WTC11 (cell line): ENCODE data around the gene DAB1. TPM values are rescaled to one million over a fixed set of nuclear protein-coding genes. Genes with fewer than 3 reads are reported as not detected.

Source experiments
- ATAC-seq: fragments of 200-7000 bp; cut with Tn5 transposase; 2 replicates; pipeline ENCODE4 v1.10.0; 2021; ENCODE audit warnings: mild to moderate bottlenecking, moderate library complexity
- CTCF ChIA-PET: fragments of 300-600 bp; sonication (Branson Sonifier 250); formaldehyde crosslinking; loops from one replicate; lab custom pipeline; 2021; ENCODE audit warnings: antibody characterized with exemption; lab: Charles Lee
- POLR2A ChIA-PET: fragments of 350-600 bp; sonication (Branson Sonifier 250); formaldehyde crosslinking; loops from one replicate; lab custom pipeline; 2021; ENCODE audit warnings: antibody characterized with exemption; lab: Charles Lee
- DNase-seq: peaks from one replicate; pipeline ENCODE4 v3.0.0; 2021; ENCODE audit warnings: low spot score
- H3K27ac Mint-ChIP-seq: 2 replicates; pipeline ENCODE4 v1.8.0; 2021; ENCODE audit warnings: mixed read lengths
- H3K27me3 Mint-ChIP-seq: 2 replicates; pipeline ENCODE4 v1.8.0; 2021; ENCODE audit warnings: low read depth, mild to moderate bottlenecking, moderate library complexity, mixed read lengths
- H3K36me3 Mint-ChIP-seq: 2 replicates; pipeline ENCODE4 v1.8.0; 2021; ENCODE audit warnings: mixed read lengths
- H3K4me1 Mint-ChIP-seq: 2 replicates; pipeline ENCODE4 v1.8.0; 2022; ENCODE audit warnings: mixed read lengths
- H3K4me3 Mint-ChIP-seq: 2 replicates; pipeline ENCODE4 v1.8.0; 2021; ENCODE audit warnings: mild to moderate bottlenecking, moderate library complexity, mixed read lengths
- H3K9me3 Mint-ChIP-seq: 2 replicates; pipeline ENCODE4 v1.8.0; 2021; ENCODE audit warnings: mixed read lengths
- CREB1 ChIP-seq: sonication (generic); formaldehyde crosslinking; IDR thresholded peaks from 2 replicates; pipeline ENCODE4 v1.8.0; 2023; ENCODE audit warnings: mild to moderate bottlenecking, missing genetic modification reagents
- CREM ChIP-seq: sonication (generic); formaldehyde crosslinking; IDR thresholded peaks from 2 replicates; pipeline ENCODE4 v1.8.1; 2022; ENCODE audit warnings: mild to moderate bottlenecking, missing genetic modification reagents, moderate library complexity
- ELF4 ChIP-seq: sonication (generic); formaldehyde crosslinking; IDR thresholded peaks from 2 replicates; pipeline ENCODE4 v1.8.1; 2022; ENCODE audit warnings: low read depth, mild to moderate bottlenecking, moderate library complexity, missing genetic modification reagents
- FOXK1 ChIP-seq: sonication (generic); formaldehyde crosslinking; IDR thresholded peaks from 2 replicates; pipeline ENCODE4 v1.8.0; 2022; ENCODE audit warnings: mild to moderate bottlenecking, moderate library complexity, missing genetic modification reagents
- GTF2I ChIP-seq: fragments of 250-450 bp; sonication (Bioruptor Pico); conservative IDR thresholded peaks from 2 replicates; pipeline ENCODE4 v1.4.0; 2021; ENCODE audit warnings: mild to moderate bottlenecking
- NFYB ChIP-seq: sonication (generic); formaldehyde crosslinking; conservative IDR thresholded peaks from 2 replicates; pipeline ENCODE4 v1.8.0; 2022; ENCODE audit warnings: low read depth, missing genetic modification reagents
- SMAD4 ChIP-seq: sonication (generic); formaldehyde crosslinking; IDR thresholded peaks from 2 replicates; pipeline ENCODE4 v1.8.0; 2022; ENCODE audit warnings: mild to moderate bottlenecking, missing genetic modification reagents
- TCF7 ChIP-seq: sonication (generic); formaldehyde crosslinking; IDR thresholded peaks from 2 replicates; pipeline ENCODE4 v1.8.0; 2022; ENCODE audit warnings: mild to moderate bottlenecking, low read depth, missing genetic modification reagents, moderate library complexity
- TEAD1 ChIP-seq: sonication (generic); formaldehyde crosslinking; IDR thresholded peaks from 2 replicates; pipeline ENCODE4 v1.8.0; 2022; ENCODE audit warnings: mild to moderate bottlenecking, missing genetic modification reagents
- TEAD4 ChIP-seq: sonication (generic); formaldehyde crosslinking; IDR thresholded peaks from 2 replicates; pipeline ENCODE4 v1.8.0; 2022; ENCODE audit warnings: mild to moderate bottlenecking, missing genetic modification reagents
- ZNF263 ChIP-seq: sonication (generic); formaldehyde crosslinking; IDR thresholded peaks from 2 replicates; pipeline ENCODE4 v1.8.1; 2022; ENCODE audit warnings: low read depth, mild to moderate bottlenecking, moderate library complexity, missing genetic modification reagents
- total RNA-seq: library from RNA; stranded (reverse); gene quantifications from 3 replicates; pipeline ENCODE4 v1.2.3, GENCODE V29; 2021
- TF ChIP-seq, protein P1 (sequence below): sonication (generic); formaldehyde crosslinking; IDR thresholded peaks from 2 replicates; pipeline ENCODE4 v1.8.1; 2023; ENCODE audit warnings: mild to moderate bottlenecking, moderate library complexity, missing genetic modification reagents
- TF ChIP-seq, protein P2 (sequence below): fragments of 250-450 bp; sonication (Bioruptor Pico); IDR thresholded peaks from 2 replicates; pipeline ENCODE4 v1.9.0; 2021; ENCODE audit warnings: mild to moderate bottlenecking, borderline replicate concordance
- TF ChIP-seq, protein P3 (sequence below): sonication (generic); formaldehyde crosslinking; IDR thresholded peaks from 2 replicates; pipeline ENCODE4 v1.8.0; 2022; ENCODE audit warnings: mild to moderate bottlenecking, missing genetic modification reagents
- TF ChIP-seq, protein P4 (sequence below): fragments of 250-450 bp; sonication (Bioruptor Pico); IDR thresholded peaks from 2 replicates; pipeline ENCODE4 v1.9.0; 2021; ENCODE audit warnings: mild to moderate bottlenecking
- TF ChIP-seq, protein P5 (sequence below): sonication (generic); formaldehyde crosslinking; IDR thresholded peaks from 2 replicates; pipeline ENCODE4 v1.8.0; 2023; ENCODE audit warnings: missing genetic modification reagents, mild to moderate bottlenecking, borderline replicate concordance
- TF ChIP-seq, protein P6 (sequence below): sonication (generic); formaldehyde crosslinking; IDR thresholded peaks from 2 replicates; pipeline ENCODE4 v1.8.1; 2023; ENCODE audit warnings: mild to moderate bottlenecking, missing genetic modification reagents
- TF ChIP-seq, protein P7 (sequence below): sonication (generic); formaldehyde crosslinking; IDR thresholded peaks from 2 replicates; pipeline ENCODE4 v1.8.1; 2023; ENCODE audit warnings: mild to moderate bottlenecking, missing genetic modification reagents, moderate library complexity
- TF ChIP-seq, protein P8 (sequence below): sonication (generic); formaldehyde crosslinking; IDR thresholded peaks from 2 replicates; pipeline ENCODE4 v1.8.0; 2023; ENCODE audit warnings: missing genetic modification reagents

The DAB1 gene
- total RNA-seq, 1 experiment from 2014 or later: 10.7 TPM

DNA sequence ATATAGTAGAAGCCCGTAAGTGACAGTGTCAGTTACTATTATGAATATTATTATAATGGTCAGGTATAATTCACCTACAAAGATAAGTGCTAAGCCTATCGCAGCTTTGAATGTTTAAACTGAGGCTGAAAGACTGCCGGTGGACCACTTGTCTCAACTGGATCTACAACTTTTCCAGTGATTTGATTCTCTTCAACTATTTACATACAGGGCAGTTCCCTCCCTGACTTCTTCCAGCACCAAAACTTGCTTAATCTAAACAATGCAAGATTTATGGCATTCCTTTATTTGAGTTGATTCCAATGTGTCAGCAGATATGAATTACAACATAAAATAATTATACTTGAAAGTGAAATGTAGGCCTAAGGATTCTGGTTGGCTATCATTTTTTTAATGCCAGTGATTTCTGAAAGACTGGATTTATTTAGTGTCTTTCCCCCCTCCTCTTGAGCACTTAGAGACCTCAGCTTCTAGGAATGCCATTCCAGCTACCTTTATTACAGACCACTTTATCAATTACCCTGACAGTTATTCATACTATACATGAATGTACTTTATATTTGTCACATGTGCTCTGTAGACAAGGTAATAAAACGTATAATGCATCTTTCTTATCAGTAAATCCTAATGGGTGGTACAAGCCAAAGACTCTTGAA lies 304.8 kb downstream of the DAB1 start:
- no peak overlapping the region for H3K4me3 Mint-ChIP-seq
- no peaks in the 10 kb centered on the region for H3K9me3 Mint-ChIP-seq
- H3K27me3 Mint-ChIP-seq: no peaks in the 10 kb centered on the region
- no peaks in the 10 kb centered on the region for H3K36me3 Mint-ChIP-seq
- TF ChIP-seq GTF2I (CRISPR knock-in tag) (no peak), TEAD1 (CRISPR knock-in tag) (no peak), NFYB (no peak), ELF4 (CRISPR knock-in tag) (no peak), FOXK1 (no peak), CREM (CRISPR knock-in tag) (no peak), SMAD4 (CRISPR knock-in tag) (no peak), ZNF263 (CRISPR knock-in tag) (no peak), CREB1 (no peak), TCF7 (CRISPR knock-in tag) (no peak), TEAD4 (CRISPR knock-in tag) (no peak)
- TF ChIP-seq, protein P1, sequence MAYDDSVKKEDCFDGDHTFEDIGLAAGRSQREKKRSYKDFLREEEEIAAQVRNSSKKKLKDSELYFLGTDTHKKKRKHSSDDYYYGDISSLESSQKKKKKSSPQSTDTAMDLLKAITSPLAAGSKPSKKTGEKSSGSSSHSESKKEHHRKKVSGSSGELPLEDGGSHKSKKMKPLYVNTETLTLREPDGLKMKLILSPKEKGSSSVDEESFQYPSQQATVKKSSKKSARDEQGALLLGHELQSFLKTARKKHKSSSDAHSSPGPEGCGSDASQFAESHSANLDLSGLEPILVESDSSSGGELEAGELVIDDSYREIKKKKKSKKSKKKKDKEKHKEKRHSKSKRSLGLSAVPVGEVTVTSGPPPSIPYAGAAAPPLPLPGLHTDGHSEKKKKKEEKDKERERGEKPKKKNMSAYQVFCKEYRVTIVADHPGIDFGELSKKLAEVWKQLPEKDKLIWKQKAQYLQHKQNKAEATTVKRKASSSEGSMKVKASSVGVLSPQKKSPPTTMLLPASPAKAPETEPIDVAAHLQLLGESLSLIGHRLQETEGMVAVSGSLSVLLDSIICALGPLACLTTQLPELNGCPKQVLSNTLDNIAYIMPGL: no peak
- TF ChIP-seq, protein P2, sequence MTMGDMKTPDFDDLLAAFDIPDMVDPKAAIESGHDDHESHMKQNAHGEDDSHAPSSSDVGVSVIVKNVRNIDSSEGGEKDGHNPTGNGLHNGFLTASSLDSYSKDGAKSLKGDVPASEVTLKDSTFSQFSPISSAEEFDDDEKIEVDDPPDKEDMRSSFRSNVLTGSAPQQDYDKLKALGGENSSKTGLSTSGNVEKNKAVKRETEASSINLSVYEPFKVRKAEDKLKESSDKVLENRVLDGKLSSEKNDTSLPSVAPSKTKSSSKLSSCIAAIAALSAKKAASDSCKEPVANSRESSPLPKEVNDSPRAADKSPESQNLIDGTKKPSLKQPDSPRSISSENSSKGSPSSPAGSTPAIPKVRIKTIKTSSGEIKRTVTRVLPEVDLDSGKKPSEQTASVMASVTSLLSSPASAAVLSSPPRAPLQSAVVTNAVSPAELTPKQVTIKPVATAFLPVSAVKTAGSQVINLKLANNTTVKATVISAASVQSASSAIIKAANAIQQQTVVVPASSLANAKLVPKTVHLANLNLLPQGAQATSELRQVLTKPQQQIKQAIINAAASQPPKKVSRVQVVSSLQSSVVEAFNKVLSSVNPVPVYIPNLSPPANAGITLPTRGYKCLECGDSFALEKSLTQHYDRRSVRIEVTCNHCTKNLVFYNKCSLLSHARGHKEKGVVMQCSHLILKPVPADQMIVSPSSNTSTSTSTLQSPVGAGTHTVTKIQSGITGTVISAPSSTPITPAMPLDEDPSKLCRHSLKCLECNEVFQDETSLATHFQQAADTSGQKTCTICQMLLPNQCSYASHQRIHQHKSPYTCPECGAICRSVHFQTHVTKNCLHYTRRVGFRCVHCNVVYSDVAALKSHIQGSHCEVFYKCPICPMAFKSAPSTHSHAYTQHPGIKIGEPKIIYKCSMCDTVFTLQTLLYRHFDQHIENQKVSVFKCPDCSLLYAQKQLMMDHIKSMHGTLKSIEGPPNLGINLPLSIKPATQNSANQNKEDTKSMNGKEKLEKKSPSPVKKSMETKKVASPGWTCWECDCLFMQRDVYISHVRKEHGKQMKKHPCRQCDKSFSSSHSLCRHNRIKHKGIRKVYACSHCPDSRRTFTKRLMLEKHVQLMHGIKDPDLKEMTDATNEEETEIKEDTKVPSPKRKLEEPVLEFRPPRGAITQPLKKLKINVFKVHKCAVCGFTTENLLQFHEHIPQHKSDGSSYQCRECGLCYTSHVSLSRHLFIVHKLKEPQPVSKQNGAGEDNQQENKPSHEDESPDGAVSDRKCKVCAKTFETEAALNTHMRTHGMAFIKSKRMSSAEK: no peak
- TF ChIP-seq, protein P3, sequence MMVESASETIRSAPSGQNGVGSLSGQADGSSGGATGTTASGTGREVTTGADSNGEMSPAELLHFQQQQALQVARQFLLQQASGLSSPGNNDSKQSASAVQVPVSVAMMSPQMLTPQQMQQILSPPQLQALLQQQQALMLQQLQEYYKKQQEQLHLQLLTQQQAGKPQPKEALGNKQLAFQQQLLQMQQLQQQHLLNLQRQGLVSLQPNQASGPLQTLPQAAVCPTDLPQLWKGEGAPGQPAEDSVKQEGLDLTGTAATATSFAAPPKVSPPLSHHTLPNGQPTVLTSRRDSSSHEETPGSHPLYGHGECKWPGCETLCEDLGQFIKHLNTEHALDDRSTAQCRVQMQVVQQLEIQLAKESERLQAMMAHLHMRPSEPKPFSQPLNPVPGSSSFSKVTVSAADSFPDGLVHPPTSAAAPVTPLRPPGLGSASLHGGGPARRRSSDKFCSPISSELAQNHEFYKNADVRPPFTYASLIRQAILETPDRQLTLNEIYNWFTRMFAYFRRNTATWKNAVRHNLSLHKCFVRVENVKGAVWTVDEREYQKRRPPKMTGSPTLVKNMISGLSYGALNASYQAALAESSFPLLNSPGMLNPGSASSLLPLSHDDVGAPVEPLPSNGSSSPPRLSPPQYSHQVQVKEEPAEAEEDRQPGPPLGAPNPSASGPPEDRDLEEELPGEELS (CRISPR knock-in tag): no peak
- TF ChIP-seq, protein P4, sequence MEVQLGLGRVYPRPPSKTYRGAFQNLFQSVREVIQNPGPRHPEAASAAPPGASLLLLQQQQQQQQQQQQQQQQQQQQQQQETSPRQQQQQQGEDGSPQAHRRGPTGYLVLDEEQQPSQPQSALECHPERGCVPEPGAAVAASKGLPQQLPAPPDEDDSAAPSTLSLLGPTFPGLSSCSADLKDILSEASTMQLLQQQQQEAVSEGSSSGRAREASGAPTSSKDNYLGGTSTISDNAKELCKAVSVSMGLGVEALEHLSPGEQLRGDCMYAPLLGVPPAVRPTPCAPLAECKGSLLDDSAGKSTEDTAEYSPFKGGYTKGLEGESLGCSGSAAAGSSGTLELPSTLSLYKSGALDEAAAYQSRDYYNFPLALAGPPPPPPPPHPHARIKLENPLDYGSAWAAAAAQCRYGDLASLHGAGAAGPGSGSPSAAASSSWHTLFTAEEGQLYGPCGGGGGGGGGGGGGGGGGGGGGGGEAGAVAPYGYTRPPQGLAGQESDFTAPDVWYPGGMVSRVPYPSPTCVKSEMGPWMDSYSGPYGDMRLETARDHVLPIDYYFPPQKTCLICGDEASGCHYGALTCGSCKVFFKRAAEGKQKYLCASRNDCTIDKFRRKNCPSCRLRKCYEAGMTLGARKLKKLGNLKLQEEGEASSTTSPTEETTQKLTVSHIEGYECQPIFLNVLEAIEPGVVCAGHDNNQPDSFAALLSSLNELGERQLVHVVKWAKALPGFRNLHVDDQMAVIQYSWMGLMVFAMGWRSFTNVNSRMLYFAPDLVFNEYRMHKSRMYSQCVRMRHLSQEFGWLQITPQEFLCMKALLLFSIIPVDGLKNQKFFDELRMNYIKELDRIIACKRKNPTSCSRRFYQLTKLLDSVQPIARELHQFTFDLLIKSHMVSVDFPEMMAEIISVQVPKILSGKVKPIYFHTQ (CRISPR knock-in tag): no peak
- TF ChIP-seq, protein P5, sequence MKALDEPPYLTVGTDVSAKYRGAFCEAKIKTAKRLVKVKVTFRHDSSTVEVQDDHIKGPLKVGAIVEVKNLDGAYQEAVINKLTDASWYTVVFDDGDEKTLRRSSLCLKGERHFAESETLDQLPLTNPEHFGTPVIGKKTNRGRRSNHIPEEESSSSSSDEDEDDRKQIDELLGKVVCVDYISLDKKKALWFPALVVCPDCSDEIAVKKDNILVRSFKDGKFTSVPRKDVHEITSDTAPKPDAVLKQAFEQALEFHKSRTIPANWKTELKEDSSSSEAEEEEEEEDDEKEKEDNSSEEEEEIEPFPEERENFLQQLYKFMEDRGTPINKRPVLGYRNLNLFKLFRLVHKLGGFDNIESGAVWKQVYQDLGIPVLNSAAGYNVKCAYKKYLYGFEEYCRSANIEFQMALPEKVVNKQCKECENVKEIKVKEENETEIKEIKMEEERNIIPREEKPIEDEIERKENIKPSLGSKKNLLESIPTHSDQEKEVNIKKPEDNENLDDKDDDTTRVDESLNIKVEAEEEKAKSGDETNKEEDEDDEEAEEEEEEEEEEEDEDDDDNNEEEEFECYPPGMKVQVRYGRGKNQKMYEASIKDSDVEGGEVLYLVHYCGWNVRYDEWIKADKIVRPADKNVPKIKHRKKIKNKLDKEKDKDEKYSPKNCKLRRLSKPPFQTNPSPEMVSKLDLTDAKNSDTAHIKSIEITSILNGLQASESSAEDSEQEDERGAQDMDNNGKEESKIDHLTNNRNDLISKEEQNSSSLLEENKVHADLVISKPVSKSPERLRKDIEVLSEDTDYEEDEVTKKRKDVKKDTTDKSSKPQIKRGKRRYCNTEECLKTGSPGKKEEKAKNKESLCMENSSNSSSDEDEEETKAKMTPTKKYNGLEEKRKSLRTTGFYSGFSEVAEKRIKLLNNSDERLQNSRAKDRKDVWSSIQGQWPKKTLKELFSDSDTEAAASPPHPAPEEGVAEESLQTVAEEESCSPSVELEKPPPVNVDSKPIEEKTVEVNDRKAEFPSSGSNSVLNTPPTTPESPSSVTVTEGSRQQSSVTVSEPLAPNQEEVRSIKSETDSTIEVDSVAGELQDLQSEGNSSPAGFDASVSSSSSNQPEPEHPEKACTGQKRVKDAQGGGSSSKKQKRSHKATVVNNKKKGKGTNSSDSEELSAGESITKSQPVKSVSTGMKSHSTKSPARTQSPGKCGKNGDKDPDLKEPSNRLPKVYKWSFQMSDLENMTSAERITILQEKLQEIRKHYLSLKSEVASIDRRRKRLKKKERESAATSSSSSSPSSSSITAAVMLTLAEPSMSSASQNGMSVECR: no peak
- TF ChIP-seq, protein P6, sequence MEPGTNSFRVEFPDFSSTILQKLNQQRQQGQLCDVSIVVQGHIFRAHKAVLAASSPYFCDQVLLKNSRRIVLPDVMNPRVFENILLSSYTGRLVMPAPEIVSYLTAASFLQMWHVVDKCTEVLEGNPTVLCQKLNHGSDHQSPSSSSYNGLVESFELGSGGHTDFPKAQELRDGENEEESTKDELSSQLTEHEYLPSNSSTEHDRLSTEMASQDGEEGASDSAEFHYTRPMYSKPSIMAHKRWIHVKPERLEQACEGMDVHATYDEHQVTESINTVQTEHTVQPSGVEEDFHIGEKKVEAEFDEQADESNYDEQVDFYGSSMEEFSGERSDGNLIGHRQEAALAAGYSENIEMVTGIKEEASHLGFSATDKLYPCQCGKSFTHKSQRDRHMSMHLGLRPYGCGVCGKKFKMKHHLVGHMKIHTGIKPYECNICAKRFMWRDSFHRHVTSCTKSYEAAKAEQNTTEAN (CRISPR knock-in tag): no peak
- TF ChIP-seq, protein P7, sequence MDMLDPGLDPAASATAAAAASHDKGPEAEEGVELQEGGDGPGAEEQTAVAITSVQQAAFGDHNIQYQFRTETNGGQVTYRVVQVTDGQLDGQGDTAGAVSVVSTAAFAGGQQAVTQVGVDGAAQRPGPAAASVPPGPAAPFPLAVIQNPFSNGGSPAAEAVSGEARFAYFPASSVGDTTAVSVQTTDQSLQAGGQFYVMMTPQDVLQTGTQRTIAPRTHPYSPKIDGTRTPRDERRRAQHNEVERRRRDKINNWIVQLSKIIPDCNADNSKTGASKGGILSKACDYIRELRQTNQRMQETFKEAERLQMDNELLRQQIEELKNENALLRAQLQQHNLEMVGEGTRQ: no peak
- TF ChIP-seq, protein P8, sequence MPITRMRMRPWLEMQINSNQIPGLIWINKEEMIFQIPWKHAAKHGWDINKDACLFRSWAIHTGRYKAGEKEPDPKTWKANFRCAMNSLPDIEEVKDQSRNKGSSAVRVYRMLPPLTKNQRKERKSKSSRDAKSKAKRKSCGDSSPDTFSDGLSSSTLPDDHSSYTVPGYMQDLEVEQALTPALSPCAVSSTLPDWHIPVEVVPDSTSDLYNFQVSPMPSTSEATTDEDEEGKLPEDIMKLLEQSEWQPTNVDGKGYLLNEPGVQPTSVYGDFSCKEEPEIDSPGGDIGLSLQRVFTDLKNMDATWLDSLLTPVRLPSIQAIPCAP (CRISPR knock-in tag): no peak
- H3K27ac Mint-ChIP-seq: no peak overlapping the region
- no peak for DNase-seq
- ChIA-PET POLR2A (no interaction called here), CTCF (no interaction called here)
- no peaks in the 10 kb centered on the region for H3K4me1 Mint-ChIP-seq
- no peak for ATAC-seq
